ENCODE data around the gene TCF7L1.

TCF7L1 gene

DNA sequence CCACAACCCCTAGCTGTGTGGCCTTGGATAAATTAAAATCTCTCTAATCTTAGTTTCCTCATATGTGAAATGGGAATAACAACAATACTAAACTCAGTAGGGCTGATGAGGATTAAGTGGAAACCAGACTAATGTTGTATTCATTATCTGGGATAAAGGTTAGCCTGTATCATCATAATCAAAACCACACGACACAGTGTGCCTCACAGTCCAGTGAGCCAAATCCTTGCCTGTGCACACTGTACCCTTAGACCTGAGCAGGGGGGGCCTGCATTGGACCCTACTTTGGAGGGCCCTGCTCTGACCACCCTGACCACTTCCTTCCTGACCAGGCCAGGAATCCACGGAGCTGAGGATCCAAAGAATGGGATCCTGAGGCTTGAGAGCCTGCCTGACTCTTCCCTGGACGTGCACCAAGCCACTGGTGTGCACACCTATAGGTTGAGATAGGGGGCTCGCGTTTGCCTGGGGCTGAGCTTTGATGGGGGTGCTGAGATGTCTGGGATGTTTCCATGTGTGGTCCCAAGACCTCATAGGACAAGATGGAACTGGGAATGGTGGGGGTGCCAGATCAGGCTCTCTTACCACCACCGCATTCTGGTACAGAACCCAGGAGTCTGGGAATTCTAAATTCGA is 124.9 kb downstream of the TCF7L1 start:
- Histone ChIP-seq H3K9me3 (no peaks in the 10 kb centered on the region), H3K4me3 (no peak overlapping the region), H3K27ac (peak overlapping the region; percentile 63 to 68), H3K36me3 (no peaks in the 10 kb centered on the region), H3K27me3 (no peaks in the 10 kb centered on the region), H3K4me1 (peaks cover 6 to 66% (median 49%) of the 10 kb centered on the region in 4 donors)
- intact Hi-C loops (cut with DNase I; ENCODE audit: low total_unique reads) = no loop called here
- DNase-seq = no peak
- TF ChIP-seq, protein P1, sequence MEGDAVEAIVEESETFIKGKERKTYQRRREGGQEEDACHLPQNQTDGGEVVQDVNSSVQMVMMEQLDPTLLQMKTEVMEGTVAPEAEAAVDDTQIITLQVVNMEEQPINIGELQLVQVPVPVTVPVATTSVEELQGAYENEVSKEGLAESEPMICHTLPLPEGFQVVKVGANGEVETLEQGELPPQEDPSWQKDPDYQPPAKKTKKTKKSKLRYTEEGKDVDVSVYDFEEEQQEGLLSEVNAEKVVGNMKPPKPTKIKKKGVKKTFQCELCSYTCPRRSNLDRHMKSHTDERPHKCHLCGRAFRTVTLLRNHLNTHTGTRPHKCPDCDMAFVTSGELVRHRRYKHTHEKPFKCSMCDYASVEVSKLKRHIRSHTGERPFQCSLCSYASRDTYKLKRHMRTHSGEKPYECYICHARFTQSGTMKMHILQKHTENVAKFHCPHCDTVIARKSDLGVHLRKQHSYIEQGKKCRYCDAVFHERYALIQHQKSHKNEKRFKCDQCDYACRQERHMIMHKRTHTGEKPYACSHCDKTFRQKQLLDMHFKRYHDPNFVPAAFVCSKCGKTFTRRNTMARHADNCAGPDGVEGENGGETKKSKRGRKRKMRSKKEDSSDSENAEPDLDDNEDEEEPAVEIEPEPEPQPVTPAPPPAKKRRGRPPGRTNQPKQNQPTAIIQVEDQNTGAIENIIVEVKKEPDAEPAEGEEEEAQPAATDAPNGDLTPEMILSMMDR (IDR thresholded peaks at IDR 0.05) = no peak

DNA sequence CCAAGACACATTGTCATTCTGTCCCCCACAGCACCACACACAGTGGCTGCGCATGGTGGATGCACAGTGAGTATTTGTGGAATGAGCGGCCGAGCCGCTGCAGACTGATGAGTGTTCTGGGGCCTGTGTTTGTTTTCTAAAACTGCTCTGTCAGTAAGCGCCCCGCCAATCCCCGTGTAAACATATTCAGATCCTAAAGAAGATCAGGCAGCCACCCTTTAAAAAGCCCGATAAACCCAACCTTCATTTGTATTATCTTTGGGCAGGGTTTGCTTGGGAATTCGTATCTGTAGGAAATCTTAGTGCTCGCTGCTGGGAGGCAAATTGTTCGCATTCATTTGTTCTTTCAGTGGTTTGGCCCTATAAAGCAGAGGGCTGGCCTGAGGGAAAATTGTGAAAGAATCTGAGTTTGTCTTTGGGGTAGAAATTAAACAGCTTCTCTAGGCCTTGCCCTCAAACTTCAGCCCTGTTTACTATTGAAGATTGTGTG is 126.0 kb downstream of the TCF7L1 start:
- H3K27ac ChIP-seq = peak overlapping the region; percentile 63 to 68

DNA sequence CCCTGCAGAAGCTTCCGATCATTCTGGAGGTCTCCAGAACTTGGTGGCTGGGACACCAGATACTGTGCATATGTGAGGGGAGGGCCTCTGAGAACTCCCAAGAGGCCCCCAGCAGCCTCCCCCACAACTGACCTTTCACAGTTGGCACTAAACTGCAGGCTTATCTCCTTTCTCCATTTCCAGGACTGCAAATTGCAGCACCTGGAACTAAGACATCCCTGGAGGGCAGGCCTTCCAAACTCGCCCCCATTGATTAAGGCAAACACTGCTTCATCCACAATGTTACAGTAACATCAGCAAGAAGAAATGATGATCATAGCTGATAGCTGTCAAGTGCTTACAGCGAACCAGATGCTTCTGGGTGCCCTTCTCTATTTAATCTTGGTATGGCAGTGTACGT is 126.7 kb downstream of the TCF7L1 start:
- Histone ChIP-seq H3K9me3 (no peaks in the 10 kb centered on the region), H3K4me3 (no peak overlapping the region), H3K4me1 (peaks cover 6 to 73% (median 55%) of the 10 kb centered on the region in 4 donors), H3K27me3 (no peaks in the 10 kb centered on the region), H3K27ac (peak overlapping the region; percentile 63 to 68), H3K36me3 (no peaks in the 10 kb centered on the region)
- DNase-seq = no peak
- TF ChIP-seq, protein P1 (IDR thresholded peaks at IDR 0.05) = no peak
- intact Hi-C loops (cut with DNase I; ENCODE audit: low total_unique reads) = no loop called here

More for the DNA sequence above, 126.0 kb downstream of the TCF7L1 start:
- intact Hi-C loops (cut with DNase I; ENCODE audit: low total_unique reads) = no loop called here
- Histone ChIP-seq H3K27me3 (no peaks in the 10 kb centered on the region), H3K4me3 (no peak overlapping the region), H3K36me3 (no peaks in the 10 kb centered on the region), H3K4me1 (peaks cover 6 to 69% (median 51%) of the 10 kb centered on the region in 4 donors), H3K9me3 (no peaks in the 10 kb centered on the region)
- TF ChIP-seq, protein P1 (IDR thresholded peaks at IDR 0.05) = no peak
- DNase-seq = no peak

DNA sequence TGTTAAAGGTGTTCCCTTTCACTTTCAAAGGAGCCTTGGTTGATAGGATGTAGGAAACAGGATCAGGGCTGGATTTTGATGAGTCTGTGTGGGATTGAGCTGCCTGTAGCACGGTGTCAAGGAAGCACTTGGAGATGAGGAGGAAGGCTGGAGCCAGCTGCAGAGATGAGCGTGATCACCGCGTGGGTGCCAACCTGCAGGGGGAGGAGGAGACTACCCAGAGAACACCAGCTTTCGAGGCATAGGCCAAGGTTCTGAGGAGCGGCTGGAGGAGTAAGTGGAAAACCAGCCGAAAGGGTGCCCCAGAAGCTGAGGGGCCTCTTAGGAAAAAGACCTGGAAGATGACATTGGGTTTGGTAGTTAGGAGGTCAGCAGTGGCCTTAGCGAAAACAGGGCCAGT is 130.4 kb downstream of the TCF7L1 start:
- H3K4me1 ChIP-seq = peaks cover 0 to 56% (median 41%) of the 10 kb centered on the region in 4 donors

DNA sequence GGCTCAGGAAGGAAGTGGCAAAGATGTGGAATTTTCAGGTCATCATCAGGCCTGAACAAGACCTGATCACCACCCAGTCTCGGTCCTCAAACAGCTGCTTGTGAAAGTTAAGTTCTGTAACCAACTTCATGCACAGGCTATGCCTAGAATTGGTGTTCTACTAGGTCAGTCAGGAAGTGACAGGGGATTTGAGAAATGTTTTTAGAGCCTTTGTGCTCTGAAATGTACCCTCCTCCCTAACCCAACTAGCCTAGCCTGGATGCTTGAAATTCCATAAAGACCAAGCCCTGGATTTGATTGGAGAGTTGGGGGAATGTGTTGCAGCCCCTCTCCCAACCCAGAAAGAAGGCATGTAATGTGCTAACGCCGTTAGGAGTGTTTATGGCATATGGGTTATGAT is 131.3 kb downstream of the TCF7L1 start:
- Histone ChIP-seq H3K36me3 (no peaks in the 10 kb centered on the region), H3K4me1 (peaks cover 0 to 47% (median 34%) of the 10 kb centered on the region in 4 donors), H3K4me3 (no peak overlapping the region), H3K27ac (peak overlapping the region; percentile 50 to 53), H3K27me3 (no peaks in the 10 kb centered on the region), H3K9me3 (no peaks in the 10 kb centered on the region)
- intact Hi-C loops (cut with DNase I; ENCODE audit: low total_unique reads) = no loop called here
- no peak for DNase-seq
- TF ChIP-seq, protein P1 (IDR thresholded peaks at IDR 0.05) = no peak

More for the DNA sequence above, 130.4 kb downstream of the TCF7L1 start:
- H3K9me3 ChIP-seq = no peaks in the 10 kb centered on the region
- H3K27ac ChIP-seq = no peak overlapping the region
- no peak overlapping the region for H3K4me3 ChIP-seq
- intact Hi-C loops (cut with DNase I; ENCODE audit: low total_unique reads) = no loop called here
- TF ChIP-seq, protein P1 (IDR thresholded peaks at IDR 0.05) = no peak
- no peak for DNase-seq
- no peaks in the 10 kb centered on the region for H3K36me3 ChIP-seq
- H3K27me3 ChIP-seq = no peaks in the 10 kb centered on the region

Measured in tibial artery (tissue), 4 donors.